ENCODE measurements around the gene LIPI. TPM values are rescaled to one million over a fixed set of nuclear protein-coding genes. Genes with fewer than 3 reads are reported as not detected.
"Not testable (repeated sequence)": the region's sequence is repeated elsewhere in the genome, so short reads cannot be mapped to it uniquely, and the experiment has no call there.

LIPI gene
- total RNA-seq = not detected in 2 replicates

DNA sequence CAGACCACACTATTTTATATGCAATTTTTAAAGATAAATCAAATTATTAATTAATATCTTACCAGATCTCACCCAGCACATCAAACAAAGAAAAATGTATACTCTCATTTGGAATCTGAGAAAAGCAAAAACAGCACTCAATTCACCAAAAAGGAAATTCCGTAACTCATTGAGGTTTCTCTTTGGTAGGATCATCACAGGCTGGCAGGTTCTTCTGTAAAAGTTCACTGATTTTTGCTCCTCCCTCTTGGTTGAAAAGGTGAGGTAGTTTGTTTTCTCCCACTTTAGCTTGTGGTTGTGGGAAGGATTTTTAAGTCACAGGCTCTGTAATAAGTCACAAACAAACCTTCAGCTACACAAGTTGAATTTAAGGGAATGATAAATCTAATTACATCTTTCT lies at the start of gene LIPI:
Gene LIPI (minus strand): TSS at position 218 of the 400 bp plus-strand sequence. CDS start 110 bp downstream, at position 108.
- DNase-seq (ENCODE audit: low read depth in 2 of 2) = no peak

DNA sequence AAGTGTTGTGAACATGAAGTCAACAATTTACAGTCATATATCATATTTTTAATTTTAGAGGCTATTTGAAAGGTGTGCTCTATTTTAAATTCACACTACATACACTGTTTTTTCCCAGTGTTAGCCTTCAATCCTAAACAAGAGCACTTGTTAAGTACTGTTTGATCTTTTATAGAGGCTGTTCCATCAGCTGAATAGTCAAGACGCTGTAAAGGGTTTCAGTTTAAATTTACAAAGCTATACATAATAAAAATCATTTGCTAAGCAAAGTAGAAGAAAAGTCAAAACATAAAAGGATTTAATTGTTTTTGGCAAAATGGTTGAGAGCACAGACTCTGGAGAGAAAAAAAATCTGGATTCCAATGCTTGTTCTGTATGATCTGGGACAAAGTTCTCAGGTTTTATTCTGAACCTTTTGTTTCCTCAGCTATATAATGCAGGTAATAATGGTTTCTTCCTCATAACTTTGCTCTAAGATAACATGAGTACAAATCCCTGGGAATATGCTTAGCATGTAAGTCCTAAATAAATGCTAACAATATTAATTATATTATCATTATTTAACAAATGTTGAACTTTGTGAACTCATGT lies 49.5 kb upstream of the LIPI start:
- no peak for DNase-seq (ENCODE audit: low read depth in 2 of 2)

DNA sequence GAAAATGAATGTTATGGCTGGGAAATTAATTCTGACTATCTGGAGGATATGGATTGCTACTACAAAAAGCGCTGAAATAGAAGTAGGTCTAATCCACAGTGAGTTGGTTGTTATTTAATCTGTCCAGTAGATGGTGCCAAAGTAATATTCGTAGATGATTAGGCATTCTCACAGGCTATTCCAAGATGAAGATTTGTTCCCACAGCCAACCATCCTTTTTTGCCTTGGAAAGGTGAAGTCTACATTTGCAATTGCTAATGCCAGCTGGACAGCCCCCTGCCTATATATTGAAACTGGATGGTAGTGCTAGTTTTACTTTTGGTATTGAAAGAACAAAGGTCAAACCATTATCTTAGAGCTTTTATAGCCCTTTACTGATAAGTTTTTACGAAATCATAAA lies 49.0 kb upstream of the LIPI start:
- peak; percentile 48 to 72 for DNase-seq (ENCODE audit: low read depth in 2 of 2)

- DNase-seq (ENCODE audit: low read depth in 2 of 2) = no peak
Measured at GRCh38 chr21:14251336-14251735, 40.6 kb upstream of the LIPI start.

- DNase-seq (ENCODE audit: low read depth in 2 of 2) = no peak
Measured at GRCh38 chr21:14245711-14246110, 35.0 kb upstream of the LIPI start.

DNA sequence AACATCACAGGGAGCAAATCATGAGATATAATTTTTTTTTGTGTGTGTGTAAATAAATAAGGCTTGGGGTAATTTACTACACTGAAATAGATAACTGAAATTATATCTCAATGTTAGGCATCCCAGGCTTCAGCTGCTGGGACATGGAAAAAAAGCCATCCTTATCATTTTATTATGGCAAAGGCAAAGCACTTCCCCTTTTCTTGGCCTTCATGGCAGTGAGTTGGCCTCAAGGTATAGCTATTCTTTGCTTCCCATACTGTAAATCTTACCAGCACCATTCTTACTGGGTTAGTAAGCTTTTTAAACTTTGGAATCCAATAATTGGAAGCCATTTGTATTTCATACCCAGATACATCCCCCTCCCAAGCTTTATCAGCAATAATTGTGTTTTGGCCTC lies 34.2 kb upstream of the LIPI start:
- DNase-seq (ENCODE audit: low read depth in 2 of 2) = no peak

DNA sequence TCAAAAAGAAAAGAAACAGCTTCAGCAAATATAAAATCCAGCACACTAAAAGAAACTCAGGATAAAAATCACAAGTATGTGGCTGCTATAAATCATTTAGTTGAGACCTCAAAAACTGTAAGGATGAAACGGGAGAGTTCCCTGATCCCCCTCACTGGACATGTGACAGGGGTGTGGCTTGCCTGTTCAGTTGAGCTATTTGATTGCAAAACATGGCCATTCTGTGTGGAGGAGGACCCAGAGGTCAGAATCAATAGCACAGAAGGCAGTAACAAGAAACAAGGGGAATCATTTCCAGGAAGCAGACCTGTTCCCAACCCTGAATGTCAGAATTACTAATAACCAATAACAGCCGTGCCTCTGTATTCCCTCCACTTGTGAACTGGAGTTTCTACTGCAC lies 33.1 kb upstream of the LIPI start:
- DNase-seq (ENCODE audit: low read depth in 2 of 2) = no peak

DNA sequence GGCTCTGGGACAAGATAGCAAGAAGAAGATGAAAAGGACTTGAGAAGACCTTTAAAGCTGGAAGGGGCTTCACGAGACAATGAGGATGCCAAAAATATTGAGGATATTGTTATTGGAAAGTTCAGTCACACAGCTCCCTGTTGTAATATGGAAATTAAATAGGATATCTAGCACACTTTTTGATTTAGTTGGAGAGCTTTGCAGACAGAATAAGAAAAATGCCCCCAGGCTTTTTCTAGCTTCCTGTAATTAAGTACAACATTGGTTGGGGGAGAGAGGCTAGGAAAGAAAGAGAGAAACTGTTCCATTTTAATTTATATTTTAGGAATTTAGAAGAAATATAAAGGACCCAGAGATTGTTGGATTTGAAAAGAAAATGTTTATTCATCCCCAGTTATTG lies 32.7 kb upstream of the LIPI start:
- DNase-seq (ENCODE audit: low read depth in 2 of 2) = no peak

DNA sequence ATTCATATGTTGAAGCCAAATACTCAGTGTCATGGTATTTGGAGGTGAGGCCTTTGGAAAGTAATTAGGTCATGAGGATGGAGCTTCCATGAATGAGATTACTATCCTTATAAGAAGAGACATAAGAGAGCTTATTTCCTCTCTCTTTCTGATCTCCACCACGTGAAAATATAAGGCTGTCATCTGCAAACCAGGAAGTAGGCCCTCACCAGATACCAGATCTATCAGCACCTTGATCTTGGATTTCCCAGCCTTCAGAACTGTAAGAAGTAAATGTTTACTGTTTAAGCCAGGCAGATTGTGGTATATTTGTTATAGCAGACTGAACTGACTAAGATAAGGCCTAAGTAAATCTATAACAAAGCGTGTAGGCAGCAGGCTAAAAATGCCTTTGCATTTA lies 30.5 kb upstream of the LIPI start:
- no peak for DNase-seq (ENCODE audit: low read depth in 2 of 2)

- no peak for DNase-seq (ENCODE audit: low read depth in 2 of 2)
Measured at GRCh38 chr21:14239281-14239680, 28.5 kb upstream of the LIPI start.

- DNase-seq (ENCODE audit: low read depth in 2 of 2) = no peak
Measured at GRCh38 chr21:14236180-14236579, 25.4 kb upstream of the LIPI start.

GRCh38 chr21:14235101-14235500 lies 24.3 kb upstream of the LIPI start:
- no peak for DNase-seq (ENCODE audit: low read depth in 2 of 2)

- DNase-seq (ENCODE audit: low read depth in 2 of 2) = no peak
Measured at GRCh38 chr21:14229399-14229798, 18.6 kb upstream of the LIPI start.

- DNase-seq (ENCODE audit: low read depth in 2 of 2) = no peak
Measured at GRCh38 chr21:14223365-14223764, 12.6 kb upstream of the LIPI start.

DNA sequence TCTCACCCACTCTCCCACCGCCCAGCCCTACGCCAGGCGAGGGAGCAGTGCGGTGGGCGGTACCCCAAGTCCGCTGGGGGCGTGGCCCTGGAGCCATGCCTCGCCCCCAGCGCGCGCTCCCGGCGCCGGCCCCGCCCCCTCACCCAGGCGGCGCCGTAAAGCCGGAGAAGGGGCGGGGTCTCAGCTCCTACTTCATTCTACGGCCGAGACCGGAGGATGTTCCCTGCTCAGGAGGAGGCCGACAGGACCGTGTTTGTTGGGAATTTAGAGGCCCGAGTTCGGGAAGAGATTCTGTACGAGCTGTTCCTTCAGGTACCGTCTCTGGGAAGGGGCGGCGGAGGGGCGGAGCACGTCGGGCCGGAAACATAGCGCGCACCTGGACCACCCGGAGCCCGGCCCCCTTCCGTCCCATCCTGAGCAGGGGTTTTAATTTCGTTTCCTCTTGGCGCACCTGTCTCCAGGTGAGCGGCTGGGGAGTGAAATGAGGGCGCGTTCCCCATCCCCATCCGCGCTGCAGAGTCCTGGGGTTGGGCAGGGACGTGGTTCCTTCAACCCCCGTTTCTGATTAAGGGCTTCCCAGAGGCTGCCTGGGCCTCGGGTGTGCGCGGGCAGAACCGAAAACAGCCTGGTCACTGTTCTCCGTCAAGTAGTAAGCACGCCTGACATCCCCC lies 5.4 kb upstream of the LIPI start, which contains the start of gene RBM11:
Gene RBM11 (plus strand): TSS at position 187 of the 671 bp plus-strand sequence. CDS start 30 bp downstream, at position 217.
- DNase-seq (ENCODE audit: low read depth in 2 of 2) = peak in 1 of 2 donors; percentile 32

DNA sequence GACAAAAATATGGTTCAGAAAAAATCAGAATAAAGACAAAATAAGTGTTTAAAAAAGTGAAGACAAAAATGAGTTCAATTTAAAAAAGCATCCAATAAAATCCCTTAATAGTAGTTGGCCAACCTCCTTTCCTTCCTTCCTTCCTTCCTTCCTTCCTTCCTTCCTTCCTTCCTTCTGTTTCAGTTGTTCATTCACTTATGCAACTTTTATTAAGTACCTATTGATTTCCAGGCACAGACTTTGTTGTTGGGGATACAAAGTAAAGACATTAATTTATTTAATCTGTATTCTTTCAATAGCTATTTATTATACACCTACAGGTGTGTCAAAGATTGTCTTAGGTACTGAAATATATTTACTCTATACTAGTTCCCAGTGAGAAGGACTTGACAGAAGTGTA lies 2.4 kb upstream of the LIPI start:
- DNase-seq (ENCODE audit: low read depth in 2 of 2) = no peak

GRCh38 chr21:14206222-14206621 lies 4.5 kb downstream of the LIPI start:
- no peak for DNase-seq (ENCODE audit: low read depth in 2 of 2)

DNA sequence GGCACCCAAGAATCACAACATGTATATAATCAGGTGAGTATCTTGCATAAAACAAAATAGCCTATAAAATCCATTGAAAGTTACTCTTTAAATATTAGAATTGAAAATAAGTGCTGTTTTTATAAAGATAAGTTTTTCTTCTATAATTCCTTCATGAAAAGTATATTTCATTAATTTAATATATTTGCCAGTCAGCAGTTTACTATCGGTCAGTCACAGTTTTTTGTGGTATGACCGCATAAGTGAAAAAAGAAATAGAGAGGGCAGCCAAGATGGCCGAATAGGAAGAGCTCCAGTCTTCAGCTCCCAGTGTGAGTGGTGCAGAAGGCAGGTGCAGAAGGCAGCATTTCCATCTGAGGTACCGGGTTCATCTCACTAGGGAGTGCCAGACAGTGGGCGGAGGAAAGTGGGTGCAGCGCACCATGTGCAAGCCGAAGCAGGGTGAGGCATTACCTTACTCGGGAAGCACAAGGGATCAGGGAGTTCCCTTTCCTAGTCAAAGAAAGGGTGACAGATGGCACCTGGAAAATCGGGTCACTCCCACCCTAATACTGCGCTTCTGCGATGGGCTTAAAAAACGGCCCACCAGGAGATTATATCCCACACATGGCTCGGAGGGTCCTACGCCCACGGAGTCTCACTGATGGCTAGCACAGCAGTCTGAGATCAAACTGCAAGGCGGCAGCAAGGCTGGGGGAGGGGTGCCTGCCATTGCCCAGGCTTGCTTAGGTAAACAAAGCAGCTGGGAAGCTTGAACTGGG lies 44.1 kb downstream of the LIPI start:
- not testable (repeated sequence) for DNase-seq (ENCODE audit: low read depth in 2 of 2)

GRCh38 chr21:14143999-14144398 lies 66.8 kb downstream of the LIPI start:
- no peak for DNase-seq (ENCODE audit: low read depth in 2 of 2)

DNA sequence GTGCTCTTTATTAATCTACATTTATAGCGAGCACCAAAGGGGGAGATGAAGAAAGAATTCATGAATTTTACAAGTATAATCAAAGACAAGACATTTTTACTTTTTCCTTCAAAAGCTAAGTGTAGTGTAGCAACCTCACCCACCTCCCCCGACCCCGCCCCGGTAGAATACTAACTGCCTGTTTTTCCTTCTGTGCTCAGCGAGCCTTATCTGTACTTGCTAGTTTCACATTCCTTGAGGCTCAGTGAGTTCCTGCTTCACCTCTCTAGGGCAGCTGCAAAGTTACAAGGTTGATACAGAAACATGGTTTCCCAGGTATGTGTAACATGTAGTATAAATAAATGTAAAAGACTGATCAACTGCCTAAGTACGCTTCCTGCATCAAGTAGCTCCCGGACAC lies 86.5 kb downstream of the LIPI start:
- no peak for DNase-seq (ENCODE audit: low read depth in 2 of 2)

- no peak for DNase-seq (ENCODE audit: low read depth in 2 of 2)
Measured at GRCh38 chr21:14121719-14122118, 89.0 kb downstream of the LIPI start.

DNA sequence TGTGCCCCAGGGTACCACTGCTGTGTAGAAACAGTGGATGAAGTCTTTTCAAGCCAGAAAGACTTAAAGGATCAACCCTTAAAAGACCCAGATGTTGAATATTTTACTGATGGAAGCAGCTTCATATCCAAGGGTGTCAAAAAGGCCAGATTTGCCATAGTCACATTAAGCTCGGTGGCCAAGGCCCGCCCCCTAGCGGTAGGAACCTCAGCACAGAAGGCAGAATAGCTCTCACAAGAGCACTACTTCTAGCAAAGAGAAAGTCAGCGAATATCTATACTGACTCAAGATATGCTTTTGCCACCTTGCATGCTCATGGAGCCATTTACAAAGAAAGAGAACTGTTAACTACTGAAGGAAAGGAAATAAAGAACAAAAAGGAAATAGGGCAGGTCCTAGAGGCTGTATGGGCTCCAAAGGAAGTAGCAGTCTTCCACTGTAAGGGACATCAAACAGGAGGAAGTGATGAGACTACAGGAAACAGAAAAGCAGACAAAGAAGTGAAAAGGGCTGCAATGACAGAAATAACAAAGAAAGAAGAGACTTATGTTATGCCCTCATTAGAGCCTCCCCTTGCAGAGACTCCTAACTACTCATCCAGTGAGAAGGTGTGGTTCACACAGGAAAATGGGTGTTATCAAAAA lies 90.5 kb downstream of the LIPI start:
- peak in 1 of 2 donors; percentile 1 for DNase-seq (ENCODE audit: low read depth in 2 of 2)

All from lung microvascular endothelial cell (primary cell).